ENCODE results near the gene PHOSPHO1.

DNA sequence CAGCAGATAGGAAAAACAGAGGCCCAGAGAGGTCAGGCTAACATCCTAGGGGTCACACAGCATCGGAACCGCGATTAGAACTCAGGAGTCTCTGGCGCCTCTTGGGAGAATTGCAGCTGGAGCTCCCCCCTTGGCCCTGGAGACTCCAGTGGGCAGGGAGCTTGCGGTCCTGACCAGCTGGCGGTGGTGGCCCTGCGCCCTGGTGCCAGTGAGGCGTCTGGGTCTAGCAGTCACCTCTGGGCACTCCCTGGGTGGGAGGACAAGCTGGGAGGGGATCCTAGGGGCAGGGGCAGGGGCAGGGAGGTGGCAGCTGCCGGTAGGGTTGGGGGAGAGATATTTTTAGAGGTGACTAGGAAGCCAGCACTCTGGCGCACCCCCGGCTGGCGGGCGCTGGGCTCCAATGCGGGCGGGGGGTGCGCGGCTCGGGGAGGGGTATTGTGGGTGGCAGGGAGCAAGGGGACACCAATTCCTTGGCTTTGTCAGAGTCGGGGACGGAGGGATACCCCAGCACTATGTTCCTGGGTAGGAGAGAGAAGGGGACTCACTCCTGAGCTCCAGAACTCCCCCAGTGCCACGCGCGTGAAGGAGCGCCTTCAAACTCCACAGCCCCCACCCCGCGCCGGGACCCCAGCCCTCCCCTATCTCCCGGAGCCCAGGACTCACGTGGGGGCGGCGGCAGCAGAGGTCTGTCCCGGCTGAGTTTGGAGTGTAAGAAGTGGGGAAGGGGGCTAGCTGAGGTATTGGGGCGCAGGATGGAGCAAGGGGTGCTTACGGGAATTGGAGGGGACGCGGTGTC, 584 bp downstream of the PHOSPHO1 start:
- TF ChIP-seq POLR2AphosphoS5 (IDR thresholded peaks at IDR 0.05): no peak
- no peak for TF ChIP-seq POLR2A (IDR thresholded peaks at IDR 0.05; ENCODE audit: low read depth)
- TF ChIP-seq, protein P1, sequence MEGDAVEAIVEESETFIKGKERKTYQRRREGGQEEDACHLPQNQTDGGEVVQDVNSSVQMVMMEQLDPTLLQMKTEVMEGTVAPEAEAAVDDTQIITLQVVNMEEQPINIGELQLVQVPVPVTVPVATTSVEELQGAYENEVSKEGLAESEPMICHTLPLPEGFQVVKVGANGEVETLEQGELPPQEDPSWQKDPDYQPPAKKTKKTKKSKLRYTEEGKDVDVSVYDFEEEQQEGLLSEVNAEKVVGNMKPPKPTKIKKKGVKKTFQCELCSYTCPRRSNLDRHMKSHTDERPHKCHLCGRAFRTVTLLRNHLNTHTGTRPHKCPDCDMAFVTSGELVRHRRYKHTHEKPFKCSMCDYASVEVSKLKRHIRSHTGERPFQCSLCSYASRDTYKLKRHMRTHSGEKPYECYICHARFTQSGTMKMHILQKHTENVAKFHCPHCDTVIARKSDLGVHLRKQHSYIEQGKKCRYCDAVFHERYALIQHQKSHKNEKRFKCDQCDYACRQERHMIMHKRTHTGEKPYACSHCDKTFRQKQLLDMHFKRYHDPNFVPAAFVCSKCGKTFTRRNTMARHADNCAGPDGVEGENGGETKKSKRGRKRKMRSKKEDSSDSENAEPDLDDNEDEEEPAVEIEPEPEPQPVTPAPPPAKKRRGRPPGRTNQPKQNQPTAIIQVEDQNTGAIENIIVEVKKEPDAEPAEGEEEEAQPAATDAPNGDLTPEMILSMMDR (IDR thresholded peaks at IDR 0.05): no peak

Measured in esophagus muscularis mucosa (tissue), 3 donors.